Measurements from ENCODE around the gene GRM4.

GRCh38 chr6:34129753-34130152 is 16.1 kb downstream of the GRM4 start:
- TF ChIP-seq MYC (IDR thresholded peaks at IDR 0.05; ENCODE audit: insufficient read depth, insufficient read length, insufficient replicate concordance, low read length, severe bottlenecking), result no peak
- TF ChIP-seq CTCF (IDR thresholded peaks at IDR 0.05 in 2 of 3, conservative IDR thresholded peaks at IDR 0.05 in 1 of 3; ENCODE audit: control insufficient read depth in 2 of 3, extremely low read depth in 1 of 3, insufficient read depth in 1 of 3, low read depth in 3 of 3, low read length in 3 of 3), result no peak
- TF ChIP-seq HSF1 (IDR thresholded peaks at IDR 0.05; ENCODE audit: low read depth, low read length), result no peak
- TF ChIP-seq MAX (IDR thresholded peaks at IDR 0.05; ENCODE audit: low read depth, low read length), result no peak

All from GM12878 (cell line).